HCT116 (cell line): Measurements from ENCODE around the gene PDCD5. TPM values are rescaled to one million over a fixed set of nuclear protein-coding genes. Genes with fewer than 3 reads are reported as not detected.

Source experiments
- ATAC-seq: fragments of 200-7000 bp; cut with Tn5 transposase; 2 replicates; pipeline ENCODE4 v1.9.1; 2020; ENCODE audit warnings: mild to moderate bottlenecking, moderate library complexity
- BruUV-seq: library from RNA; stranded (reverse); fragments of 400-500 nt; replicated peaks from 2 replicates; lab custom pipeline; 2021; lab: Mats Ljungman, UMichigan
- CTCF ChIA-PET: fragments of 300-600 bp; sonication (Branson Sonifier 250); formaldehyde crosslinking; loops from one replicate; lab custom pipeline; 2021; ENCODE audit warnings: antibody characterized with exemption; lab: Charles Lee
- POLR2A ChIA-PET: fragments of 300-600, 350-600 bp; sonication (Branson Sonifier 250); formaldehyde crosslinking; loops from one replicate; lab custom pipeline; 2021; ENCODE audit warnings: antibody characterized with exemption; lab: Charles Lee
- RAD21 ChIA-PET, 2 experiments: fragments of 300-600 bp; sonication (Branson Sonifier 250); formaldehyde crosslinking; loops; one replicate each; lab custom pipeline; 2023; ENCODE audit warnings: low total read pairs in 2 of 2; ENCODE audit not compliant: uncharacterized antibody in 2 of 2, unreplicated experiment in 2 of 2, low non-redundant PET in 1 of 2; lab: Charles Lee
- DNase-seq: peaks from one replicate; pipeline ENCODE4 v3.0.0-alpha.2; 2010; ENCODE audit warnings: low read depth, low spot score
- H2AFZ ChIP-seq: fragments of 200-600 bp; shearing (Covaris generic), sonication (generic); 2 replicates; pipeline ENCODE4 v1.6.1; 2017; ENCODE audit warnings: low read depth, mixed run types, mixed read lengths, antibody characterized with exemption, low read length; ENCODE audit not compliant: poor library complexity, severe bottlenecking
- H3K27ac ChIP-seq: 2 replicates; pipeline ENCODE4 v1.5.1; 2012; ENCODE audit warnings: low read depth, low read length
- H3K27me3 ChIP-seq: fragments of 200-600 bp; sonication (generic); 2 replicates; pipeline ENCODE4 v1.6.1; 2016; ENCODE audit warnings: mixed run types, low read length, mixed read lengths; ENCODE audit not compliant: insufficient read depth
- H3K36me3 ChIP-seq, 2 experiments: fragments of 200-500 bp in 1 of 2; fragments of 200-600 bp in 1 of 2; sonication (Bioruptor generic) in 1 of 2; sonication (generic) in 1 of 2; 2 replicates each; pipeline versions ENCODE4 v1.5.1 to v1.6.1; 2014 to 2016; ENCODE audit warnings: low read length in 2 of 2, inconsistent platforms in 1 of 2, mixed read lengths in 1 of 2, mixed run types in 1 of 2; ENCODE audit not compliant: insufficient read depth in 2 of 2, control insufficient read depth in 1 of 2
- H3K4me1 ChIP-seq, 2 experiments: fragments of 200-600 bp in 1 of 2; sonication (generic) in 1 of 2; 2 replicates each; pipeline versions ENCODE4 v1.5.1 to v1.6.1; 2012 to 2017; ENCODE audit warnings: low read length in 2 of 2, inconsistent platforms in 1 of 2, mild to moderate bottlenecking in 1 of 2, mixed read lengths in 1 of 2, mixed run types in 1 of 2, moderate library complexity in 1 of 2; ENCODE audit not compliant: insufficient read depth in 2 of 2, control insufficient read depth in 1 of 2
- H3K4me2 ChIP-seq: fragments of 200-600 bp; sonication (generic); 2 replicates; pipeline ENCODE4 v1.6.1; 2017; ENCODE audit warnings: mixed run types, low read length, mixed read lengths
- H3K4me3 ChIP-seq, 2 experiments: fragments of 200-600 bp in 1 of 2; sonication (generic) in 1 of 2; replicated peaks in 1 of 2; 2 replicates each; pipeline ENCODE4 v1.5.1; 2011 to 2016; ENCODE audit warnings: low read length in 2 of 2, control low read depth in 1 of 2, low read depth in 1 of 2, mild to moderate bottlenecking in 1 of 2, mixed read lengths in 1 of 2, mixed run types in 1 of 2
- H3K79me2 ChIP-seq: fragments of 200-600 bp; sonication (generic); 2 replicates; pipeline ENCODE4 v1.6.1; 2017; ENCODE audit warnings: mild to moderate bottlenecking, mixed run types, low read length, moderate library complexity, mixed read lengths; ENCODE audit not compliant: insufficient read depth
- H3K9ac ChIP-seq: fragments of 200-600 bp; sonication (generic); 2 replicates; pipeline ENCODE4 v1.6.1; 2016; ENCODE audit warnings: low read length, mixed read lengths
- H3K9me2 ChIP-seq: fragments of 200-600 bp; sonication (generic), shearing (Covaris generic); 2 replicates; pipeline ENCODE4 v1.6.1; 2017; ENCODE audit warnings: mixed run types, mild to moderate bottlenecking, moderate library complexity; ENCODE audit not compliant: insufficient read depth
- H3K9me3 ChIP-seq, 2 experiments: fragments of 200-500 bp in 1 of 2; fragments of 200-600 bp in 1 of 2; sonication (Bioruptor generic) in 1 of 2; sonication (generic) in 1 of 2; 2 replicates each; pipeline ENCODE4 v1.6.1; 2014 to 2017; ENCODE audit warnings: low read length in 2 of 2, mixed read lengths in 2 of 2, inconsistent platforms in 1 of 2, low read depth in 1 of 2, mild to moderate bottlenecking in 1 of 2, mixed run types in 1 of 2, moderate library complexity in 1 of 2; ENCODE audit not compliant: control insufficient read depth in 1 of 2, insufficient read depth in 1 of 2
- H4K20me1 ChIP-seq: fragments of 200-600 bp; sonication (generic), shearing (Covaris generic); 2 replicates; pipeline ENCODE4 v1.6.1; 2017; ENCODE audit warnings: mixed run types, mild to moderate bottlenecking, moderate library complexity; ENCODE audit not compliant: insufficient read depth
- CBX3 ChIP-seq: IDR thresholded peaks from 2 replicates; pipeline ENCODE4 v1.6.1; 2012; ENCODE audit warnings: low read depth
- CEBPB ChIP-seq: IDR thresholded peaks from 2 replicates; pipeline ENCODE4 v1.6.1; 2012; ENCODE audit warnings: low read depth
- EGR1 ChIP-seq: IDR thresholded peaks from 2 replicates; pipeline ENCODE4 v1.6.1; 2012; ENCODE audit warnings: low read depth
- ELF1 ChIP-seq: IDR thresholded peaks from 2 replicates; pipeline ENCODE4 v1.6.1; 2012; ENCODE audit warnings: low read depth, borderline replicate concordance
- EZH2phosphoT487 ChIP-seq: fragments of 200-600 bp; IDR thresholded peaks from 2 replicates; pipeline ENCODE4 v1.6.1; 2018; ENCODE audit warnings: antibody characterized with exemption, borderline replicate concordance
- FOSL1 ChIP-seq: IDR thresholded peaks from 2 replicates; pipeline ENCODE4 v1.6.1; 2012; ENCODE audit warnings: low read depth
- JUND ChIP-seq: IDR thresholded peaks from 2 replicates; pipeline ENCODE4 v1.6.1; 2012
- POLR2AphosphoS5 ChIP-seq: IDR thresholded peaks from 2 replicates; pipeline ENCODE4 v1.6.1; 2011; ENCODE audit warnings: mild to moderate bottlenecking, low read depth, low read length, moderate library complexity
- RAD21 ChIP-seq: IDR thresholded peaks from 2 replicates; pipeline ENCODE4 v1.6.1; 2012; ENCODE audit warnings: low read depth, mild to moderate bottlenecking
- SIN3A ChIP-seq: IDR thresholded peaks from 2 replicates; pipeline ENCODE4 v1.6.1; 2012; ENCODE audit warnings: low read depth
- SP1 ChIP-seq: IDR thresholded peaks from 2 replicates; pipeline ENCODE4 v1.6.1; 2012; ENCODE audit warnings: low read depth
- SRF ChIP-seq: IDR thresholded peaks from 2 replicates; pipeline ENCODE4 v1.6.1; 2012; ENCODE audit warnings: low read depth
- TCF7L2 ChIP-seq: IDR thresholded peaks from 2 replicates; pipeline ENCODE4 v1.7.0; 2011; ENCODE audit warnings: borderline replicate concordance, inconsistent platforms; ENCODE audit not compliant: insufficient read depth, insufficient read length; ENCODE audit errors: extremely low read depth
- YY1 ChIP-seq: IDR thresholded peaks from 2 replicates; pipeline ENCODE4 v1.6.1; 2011; ENCODE audit warnings: low read length, low read depth, moderate library complexity, mild to moderate bottlenecking; ENCODE audit not compliant: insufficient replicate concordance; ENCODE audit errors: extremely low read depth
- ZFX ChIP-seq: fragments of 450-650 bp; IDR thresholded peaks from 2 replicates; pipeline ENCODE4 v1.6.1; 2017
- ZNF274 ChIP-seq: fragments of 200-500 bp; sonication (Bioruptor generic); IDR thresholded peaks from 2 replicates; pipeline ENCODE4 v1.6.1; 2014; ENCODE audit warnings: mild to moderate bottlenecking, low read depth, low read length, inconsistent platforms
- intact Hi-C: fragments of 100-400 bp; cut with micrococcal nuclease; formaldehyde crosslinking; loops from 2 replicates; pipeline ENCODE4 v1.10.0; 2022
- total RNA-seq: library from RNA; stranded (reverse); gene quantifications from one replicate; pipeline ENCODE4 v1.2.1, GENCODE V29; 2021; ENCODE audit not compliant: unreplicated experiment
- TF ChIP-seq, protein P1 (sequence below), 3 experiments: fragments of 200-600 bp in 1 of 3; sonication (generic) in 1 of 3; IDR thresholded peaks in 2 of 3; conservative IDR thresholded peaks in 1 of 3; 2 replicates each; pipeline ENCODE4 v1.5.1; 2012 to 2017; ENCODE audit warnings: low read depth in 2 of 3, low read length in 2 of 3, antibody characterized with exemption in 1 of 3, borderline replicate concordance in 1 of 3, control low read depth in 1 of 3, mild to moderate bottlenecking in 1 of 3, mixed read lengths in 1 of 3, mixed run types in 1 of 3, moderate library complexity in 1 of 3; ENCODE audit not compliant: insufficient read depth in 1 of 3
- TF ChIP-seq, protein P2 (sequence below): IDR thresholded peaks from 2 replicates; pipeline ENCODE4 v1.6.1; 2012; ENCODE audit warnings: low read depth
- TF ChIP-seq, protein P3 (sequence below): IDR thresholded peaks from 2 replicates; pipeline ENCODE4 v1.6.1; 2012
- TF ChIP-seq, protein P4 (sequence below): IDR thresholded peaks from 2 replicates; pipeline ENCODE4 v1.6.1; 2011; ENCODE audit warnings: mild to moderate bottlenecking, low read length, moderate library complexity; ENCODE audit not compliant: insufficient replicate concordance; ENCODE audit errors: extremely low read depth

PDCD5 gene
- total RNA-seq, 1 experiment from 2014 or later, result 143 TPM

DNA sequence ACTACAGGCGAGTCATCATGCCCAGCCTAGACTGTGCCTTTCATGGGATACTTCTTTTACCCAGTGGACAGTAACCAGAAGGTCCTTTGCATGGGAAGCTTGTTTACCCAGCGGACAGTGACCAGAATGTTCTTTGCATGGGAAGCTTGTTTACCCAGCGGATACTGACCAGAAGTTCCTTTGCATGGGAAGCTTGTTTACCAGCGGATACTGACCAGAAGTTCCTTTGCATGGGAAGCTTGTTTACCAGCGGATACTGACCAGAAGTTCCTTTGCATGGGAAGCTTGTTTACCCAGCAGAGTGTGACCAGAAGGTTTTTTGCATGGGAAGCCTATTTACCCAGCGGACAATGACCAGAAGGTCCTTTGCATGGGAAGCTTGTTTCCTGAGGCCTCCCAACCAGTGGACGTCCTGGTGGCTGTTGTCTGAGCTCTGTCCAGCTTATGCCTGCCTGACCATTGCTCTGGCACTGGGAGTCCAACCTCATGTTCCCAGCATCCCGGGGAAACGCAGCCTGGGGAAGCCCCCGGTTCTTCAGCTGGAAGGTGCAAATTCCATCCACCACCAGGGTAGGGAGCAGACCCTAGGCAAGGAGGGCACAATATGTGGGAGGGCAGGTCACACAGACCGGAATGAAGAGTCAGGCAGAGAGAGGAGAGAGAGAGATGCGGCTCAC is 41.6 kb upstream of the PDCD5 start:
- H2AFZ ChIP-seq, result no peak overlapping the region
- ChIA-PET CTCF (no interaction called here), RAD21 (no interaction called here), POLR2A (no interaction called here)
- no peaks in the 10 kb centered on the region for H4K20me1 ChIP-seq
- H3K4me3 ChIP-seq, result no peak overlapping the region
- no peak for ATAC-seq
- H3K27ac ChIP-seq, result no peak overlapping the region
- H3K9me2 ChIP-seq, result no peaks in the 10 kb centered on the region
- intact Hi-C loops, result no loop called here
- peaks cover 4 to 9% of the 10 kb centered on the region in 2 experiments; a peak in 3 of 4 replicates for H3K4me1 ChIP-seq
- no peak for DNase-seq
- no peak overlapping the region for H3K9ac ChIP-seq
- no peaks in the 10 kb centered on the region for H3K9me3 ChIP-seq
- no peaks in the 10 kb centered on the region for H3K36me3 ChIP-seq
- H3K4me2 ChIP-seq, result no peak overlapping the region
- TF ChIP-seq ELF1 (no peak), CEBPB (no peak), ZNF274 (no peak), YY1 (no peak), EZH2phosphoT487 (no peak), JUND (no peak), CBX3 (no peak), POLR2AphosphoS5 (no peak), FOSL1 (no peak), SRF (no peak), SIN3A (no peak), SP1 (no peak), TCF7L2 (no peak), ZFX (no peak), RAD21 (no peak), EGR1 (no peak)
- TF ChIP-seq, protein P1, sequence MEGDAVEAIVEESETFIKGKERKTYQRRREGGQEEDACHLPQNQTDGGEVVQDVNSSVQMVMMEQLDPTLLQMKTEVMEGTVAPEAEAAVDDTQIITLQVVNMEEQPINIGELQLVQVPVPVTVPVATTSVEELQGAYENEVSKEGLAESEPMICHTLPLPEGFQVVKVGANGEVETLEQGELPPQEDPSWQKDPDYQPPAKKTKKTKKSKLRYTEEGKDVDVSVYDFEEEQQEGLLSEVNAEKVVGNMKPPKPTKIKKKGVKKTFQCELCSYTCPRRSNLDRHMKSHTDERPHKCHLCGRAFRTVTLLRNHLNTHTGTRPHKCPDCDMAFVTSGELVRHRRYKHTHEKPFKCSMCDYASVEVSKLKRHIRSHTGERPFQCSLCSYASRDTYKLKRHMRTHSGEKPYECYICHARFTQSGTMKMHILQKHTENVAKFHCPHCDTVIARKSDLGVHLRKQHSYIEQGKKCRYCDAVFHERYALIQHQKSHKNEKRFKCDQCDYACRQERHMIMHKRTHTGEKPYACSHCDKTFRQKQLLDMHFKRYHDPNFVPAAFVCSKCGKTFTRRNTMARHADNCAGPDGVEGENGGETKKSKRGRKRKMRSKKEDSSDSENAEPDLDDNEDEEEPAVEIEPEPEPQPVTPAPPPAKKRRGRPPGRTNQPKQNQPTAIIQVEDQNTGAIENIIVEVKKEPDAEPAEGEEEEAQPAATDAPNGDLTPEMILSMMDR (IDR thresholded peaks at IDR 0.05 in 2 of 3, conservative IDR thresholded peaks at IDR 0.05 in 1 of 3; ENCODE audit: borderline replicate concordance in 1 of 3, insufficient read depth in 1 of 3, low read depth in 2 of 3, low read length in 2 of 3), result no peak
- TF ChIP-seq, protein P2, sequence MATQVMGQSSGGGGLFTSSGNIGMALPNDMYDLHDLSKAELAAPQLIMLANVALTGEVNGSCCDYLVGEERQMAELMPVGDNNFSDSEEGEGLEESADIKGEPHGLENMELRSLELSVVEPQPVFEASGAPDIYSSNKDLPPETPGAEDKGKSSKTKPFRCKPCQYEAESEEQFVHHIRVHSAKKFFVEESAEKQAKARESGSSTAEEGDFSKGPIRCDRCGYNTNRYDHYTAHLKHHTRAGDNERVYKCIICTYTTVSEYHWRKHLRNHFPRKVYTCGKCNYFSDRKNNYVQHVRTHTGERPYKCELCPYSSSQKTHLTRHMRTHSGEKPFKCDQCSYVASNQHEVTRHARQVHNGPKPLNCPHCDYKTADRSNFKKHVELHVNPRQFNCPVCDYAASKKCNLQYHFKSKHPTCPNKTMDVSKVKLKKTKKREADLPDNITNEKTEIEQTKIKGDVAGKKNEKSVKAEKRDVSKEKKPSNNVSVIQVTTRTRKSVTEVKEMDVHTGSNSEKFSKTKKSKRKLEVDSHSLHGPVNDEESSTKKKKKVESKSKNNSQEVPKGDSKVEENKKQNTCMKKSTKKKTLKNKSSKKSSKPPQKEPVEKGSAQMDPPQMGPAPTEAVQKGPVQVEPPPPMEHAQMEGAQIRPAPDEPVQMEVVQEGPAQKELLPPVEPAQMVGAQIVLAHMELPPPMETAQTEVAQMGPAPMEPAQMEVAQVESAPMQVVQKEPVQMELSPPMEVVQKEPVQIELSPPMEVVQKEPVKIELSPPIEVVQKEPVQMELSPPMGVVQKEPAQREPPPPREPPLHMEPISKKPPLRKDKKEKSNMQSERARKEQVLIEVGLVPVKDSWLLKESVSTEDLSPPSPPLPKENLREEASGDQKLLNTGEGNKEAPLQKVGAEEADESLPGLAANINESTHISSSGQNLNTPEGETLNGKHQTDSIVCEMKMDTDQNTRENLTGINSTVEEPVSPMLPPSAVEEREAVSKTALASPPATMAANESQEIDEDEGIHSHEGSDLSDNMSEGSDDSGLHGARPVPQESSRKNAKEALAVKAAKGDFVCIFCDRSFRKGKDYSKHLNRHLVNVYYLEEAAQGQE, result no peak
- TF ChIP-seq, protein P3, sequence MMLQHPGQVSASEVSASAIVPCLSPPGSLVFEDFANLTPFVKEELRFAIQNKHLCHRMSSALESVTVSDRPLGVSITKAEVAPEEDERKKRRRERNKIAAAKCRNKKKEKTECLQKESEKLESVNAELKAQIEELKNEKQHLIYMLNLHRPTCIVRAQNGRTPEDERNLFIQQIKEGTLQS, result no peak
- TF ChIP-seq, protein P4, sequence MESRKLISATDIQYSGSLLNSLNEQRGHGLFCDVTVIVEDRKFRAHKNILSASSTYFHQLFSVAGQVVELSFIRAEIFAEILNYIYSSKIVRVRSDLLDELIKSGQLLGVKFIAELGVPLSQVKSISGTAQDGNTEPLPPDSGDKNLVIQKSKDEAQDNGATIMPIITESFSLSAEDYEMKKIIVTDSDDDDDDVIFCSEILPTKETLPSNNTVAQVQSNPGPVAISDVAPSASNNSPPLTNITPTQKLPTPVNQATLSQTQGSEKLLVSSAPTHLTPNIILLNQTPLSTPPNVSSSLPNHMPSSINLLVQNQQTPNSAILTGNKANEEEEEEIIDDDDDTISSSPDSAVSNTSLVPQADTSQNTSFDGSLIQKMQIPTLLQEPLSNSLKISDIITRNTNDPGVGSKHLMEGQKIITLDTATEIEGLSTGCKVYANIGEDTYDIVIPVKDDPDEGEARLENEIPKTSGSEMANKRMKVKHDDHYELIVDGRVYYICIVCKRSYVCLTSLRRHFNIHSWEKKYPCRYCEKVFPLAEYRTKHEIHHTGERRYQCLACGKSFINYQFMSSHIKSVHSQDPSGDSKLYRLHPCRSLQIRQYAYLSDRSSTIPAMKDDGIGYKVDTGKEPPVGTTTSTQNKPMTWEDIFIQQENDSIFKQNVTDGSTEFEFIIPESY, result no peak
- BruUV-seq, result no TSS peak
- H3K79me2 ChIP-seq, result no peaks in the 10 kb centered on the region
- H3K27me3 ChIP-seq, result no peaks in the 10 kb centered on the region
